ENCODE results near the gene MRPS18B. TPM values are rescaled to one million over a fixed set of nuclear protein-coding genes. Genes with fewer than 3 reads are reported as not detected.
A peak's percentile ranks its signal among the peaks of the same experiment; 100 is the strongest.

MRPS18B gene
- total RNA-seq, 2 experiments from 2014 or later, result 59.0 to 79.6 TPM

GRCh38 chr6:30612687-30613248, 4.9 kb upstream of the MRPS18B start:
- H2AFZ ChIP-seq (ENCODE audit: low read length), result no peak overlapping the region
- no peaks in the 10 kb centered on the region for H3K9me3 ChIP-seq (ENCODE audit: low read length)
- H3K9me2 ChIP-seq (ENCODE audit: insufficient read depth, low read length), result no peaks in the 10 kb centered on the region
- peaks cover 30% of the 10 kb centered on the region; the same call in 1 of the 2 replicates for H4K20me1 ChIP-seq (ENCODE audit: insufficient read depth, low read length)
- no peak overlapping the region for H3K4me3 ChIP-seq (ENCODE audit: low read depth, low read length, poor library complexity, severe bottlenecking)
- intact Hi-C loops (cut with micrococcal nuclease; ENCODE audit: unreplicated experiment), result no loop called here
- no TSS peak for BruUV-seq (replicated peaks)
- TF ChIP-seq, protein P1, sequence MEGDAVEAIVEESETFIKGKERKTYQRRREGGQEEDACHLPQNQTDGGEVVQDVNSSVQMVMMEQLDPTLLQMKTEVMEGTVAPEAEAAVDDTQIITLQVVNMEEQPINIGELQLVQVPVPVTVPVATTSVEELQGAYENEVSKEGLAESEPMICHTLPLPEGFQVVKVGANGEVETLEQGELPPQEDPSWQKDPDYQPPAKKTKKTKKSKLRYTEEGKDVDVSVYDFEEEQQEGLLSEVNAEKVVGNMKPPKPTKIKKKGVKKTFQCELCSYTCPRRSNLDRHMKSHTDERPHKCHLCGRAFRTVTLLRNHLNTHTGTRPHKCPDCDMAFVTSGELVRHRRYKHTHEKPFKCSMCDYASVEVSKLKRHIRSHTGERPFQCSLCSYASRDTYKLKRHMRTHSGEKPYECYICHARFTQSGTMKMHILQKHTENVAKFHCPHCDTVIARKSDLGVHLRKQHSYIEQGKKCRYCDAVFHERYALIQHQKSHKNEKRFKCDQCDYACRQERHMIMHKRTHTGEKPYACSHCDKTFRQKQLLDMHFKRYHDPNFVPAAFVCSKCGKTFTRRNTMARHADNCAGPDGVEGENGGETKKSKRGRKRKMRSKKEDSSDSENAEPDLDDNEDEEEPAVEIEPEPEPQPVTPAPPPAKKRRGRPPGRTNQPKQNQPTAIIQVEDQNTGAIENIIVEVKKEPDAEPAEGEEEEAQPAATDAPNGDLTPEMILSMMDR (conservative IDR thresholded peaks at IDR 0.05; ENCODE audit: low read length), result no peak
- TF ChIP-seq EZH2phosphoT487 (IDR thresholded peaks at IDR 0.05; ENCODE audit: borderline replicate concordance, low read depth, low read length), result no peak
- no peak overlapping the region for H3K27ac ChIP-seq (ENCODE audit: low read depth, low read length, poor library complexity, severe bottlenecking)
- DNase-seq (ENCODE audit: low spot score), result no peak
- peaks cover 82% of the 10 kb centered on the region for H3K36me3 ChIP-seq (ENCODE audit: insufficient read depth, low read length)
- H3K4me2 ChIP-seq (ENCODE audit: low read length), result peak overlapping the region; percentile 99; the same call in 1 of the 2 replicates
- ChIA-PET POLR2A (interaction anchor here (0.5 to 3.6 kb wide), 8 partner anchors 13 to 96 kb away, joined by 3 to 38 read pairs (median 4); partner anchors contain the start of gene C6orf136), CTCF (ENCODE audit: unreplicated experiment) (interaction anchor here (1.1 kb wide), 1 partner anchor 118 kb away, joined by 3 read pairs; no protein-coding TSS in a partner anchor)
- H3K4me1 ChIP-seq (ENCODE audit: insufficient read depth, low read length, poor library complexity, severe bottlenecking), result peaks cover 27% of the 10 kb centered on the region
- peaks cover 55% of the 10 kb centered on the region for H3K79me2 ChIP-seq (ENCODE audit: insufficient read depth, low read depth, low read length)

GRCh38 chr6:30613251-30614043, 4.2 kb upstream of the MRPS18B start:
- peaks cover 27% of the 10 kb centered on the region for H3K4me1 ChIP-seq (ENCODE audit: insufficient read depth, low read length, poor library complexity, severe bottlenecking)

More at GRCh38 chr6:30613251-30614043, 4.2 kb upstream of the MRPS18B start:
- H3K4me3 ChIP-seq (ENCODE audit: low read depth, low read length, poor library complexity, severe bottlenecking), result peak overlapping the region; percentile 88
- intact Hi-C loops (cut with micrococcal nuclease; ENCODE audit: unreplicated experiment), result loop anchor here (2.0 kb wide), 1 partner anchor 57 kb away; the partner anchor contains the start of genes GNL1 and PRR3
- no peak overlapping the region for H2AFZ ChIP-seq (ENCODE audit: low read length)
- peaks cover 62% of the 10 kb centered on the region for H3K79me2 ChIP-seq (ENCODE audit: insufficient read depth, low read depth, low read length)
- ChIA-PET POLR2A (interaction anchor here (0.6 to 3.6 kb wide), 9 partner anchors 9 to 243 kb away, joined by 3 to 38 read pairs (median 5); partner anchors contain the start of genes C6orf136 and DHX16), CTCF (ENCODE audit: unreplicated experiment) (interaction anchor here (1.1 kb wide), 1 partner anchor 117 kb away, joined by 3 read pairs; no protein-coding TSS in a partner anchor)
- peaks cover 75% of the 10 kb centered on the region for H3K36me3 ChIP-seq (ENCODE audit: insufficient read depth, low read length)
- no peak overlapping the region for H3K27ac ChIP-seq (ENCODE audit: low read depth, low read length, poor library complexity, severe bottlenecking)
- H3K9me3 ChIP-seq (ENCODE audit: low read length), result no peaks in the 10 kb centered on the region
- no peak for DNase-seq (ENCODE audit: low spot score)
- H4K20me1 ChIP-seq (ENCODE audit: insufficient read depth, low read length), result peaks cover 30% of the 10 kb centered on the region; the same call in 1 of the 2 replicates
- peak overlapping the region; percentile 99 for H3K4me2 ChIP-seq (ENCODE audit: low read length)
- no TSS peak for BruUV-seq (replicated peaks)
- H3K9me2 ChIP-seq (ENCODE audit: insufficient read depth, low read length), result no peaks in the 10 kb centered on the region
- TF ChIP-seq, protein P1 (conservative IDR thresholded peaks at IDR 0.05; ENCODE audit: low read length), result no peak
- TF ChIP-seq EZH2phosphoT487 (IDR thresholded peaks at IDR 0.05; ENCODE audit: borderline replicate concordance, low read depth, low read length), result no peak

All from OCI-LY7 (cell line).